HG03565 (cell line): ENCODE measurements around the gene DLEC1.

Experiments used
- ATAC-seq: cut with Tn5 transposase; IDR thresholded peaks from one replicate; pipeline ENCODE4 v1.9.1; 2021; ENCODE audit warnings: mild to moderate bottlenecking, moderate library complexity; ENCODE audit not compliant: unreplicated experiment

Gene DLEC1

GRCh38 chr3:38000965-38001455 lies 38.0 kb upstream of the DLEC1 start:
- no peak for ATAC-seq

DNA sequence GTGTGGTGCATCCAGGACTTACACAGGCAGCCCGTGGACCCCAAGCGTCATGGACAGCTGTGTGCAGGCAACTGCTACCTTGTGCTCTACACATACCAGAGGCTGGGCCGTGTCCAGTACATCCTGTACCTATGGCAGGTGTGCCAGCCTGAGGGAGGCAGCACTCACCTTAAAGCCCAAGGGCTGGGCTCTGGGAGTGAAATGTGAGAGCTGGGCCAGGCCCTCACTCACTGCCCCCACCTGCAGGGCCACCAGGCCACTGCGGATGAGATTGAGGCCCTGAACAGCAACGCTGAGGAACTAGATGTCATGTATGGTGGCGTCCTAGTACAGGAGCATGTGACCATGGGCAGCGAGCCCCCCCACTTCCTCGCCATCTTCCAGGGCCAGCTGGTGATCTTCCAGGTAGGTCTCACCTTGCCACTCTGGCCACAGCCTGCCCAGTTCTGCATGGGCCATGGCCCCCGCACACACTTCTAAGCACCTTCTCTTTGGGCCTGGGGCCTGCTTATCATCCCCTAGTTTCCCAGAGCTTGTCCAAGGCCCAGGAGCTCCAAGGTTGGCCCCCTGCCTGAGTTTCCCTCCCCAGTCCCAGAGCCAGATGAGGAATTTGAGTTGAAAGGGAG lies 37.4 kb upstream of the DLEC1 start:
- ATAC-seq = no peak

GRCh38 chr3:38002291-38002876 lies 36.6 kb upstream of the DLEC1 start:
- ATAC-seq = no peak

- no peak for ATAC-seq
Observed at GRCh38 chr3:38002940-38003339, 36.1 kb upstream of the DLEC1 start.

DNA sequence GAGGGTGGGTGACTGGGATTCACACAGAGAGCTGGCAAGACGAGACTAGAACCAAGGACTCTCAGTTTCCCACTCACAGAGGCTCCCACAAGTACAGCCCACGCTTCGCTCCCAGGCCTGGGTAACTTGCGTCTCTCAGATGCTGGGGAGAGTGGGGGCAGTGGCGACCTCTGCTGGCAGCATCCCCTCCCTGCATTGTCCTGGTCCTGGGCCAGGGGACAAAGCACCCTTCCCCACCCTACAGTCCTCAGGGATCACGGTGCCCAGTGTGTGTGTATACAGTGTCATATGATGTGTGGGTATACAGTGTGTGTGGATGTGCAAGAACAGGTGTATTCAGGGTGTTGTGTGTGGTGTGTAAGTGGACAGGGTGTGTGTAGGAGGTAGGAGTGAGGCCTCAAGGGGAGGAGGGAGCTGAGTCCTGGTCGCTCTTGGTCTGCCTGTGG lies 35.6 kb upstream of the DLEC1 start:
- ATAC-seq = peak; percentile 30

DNA sequence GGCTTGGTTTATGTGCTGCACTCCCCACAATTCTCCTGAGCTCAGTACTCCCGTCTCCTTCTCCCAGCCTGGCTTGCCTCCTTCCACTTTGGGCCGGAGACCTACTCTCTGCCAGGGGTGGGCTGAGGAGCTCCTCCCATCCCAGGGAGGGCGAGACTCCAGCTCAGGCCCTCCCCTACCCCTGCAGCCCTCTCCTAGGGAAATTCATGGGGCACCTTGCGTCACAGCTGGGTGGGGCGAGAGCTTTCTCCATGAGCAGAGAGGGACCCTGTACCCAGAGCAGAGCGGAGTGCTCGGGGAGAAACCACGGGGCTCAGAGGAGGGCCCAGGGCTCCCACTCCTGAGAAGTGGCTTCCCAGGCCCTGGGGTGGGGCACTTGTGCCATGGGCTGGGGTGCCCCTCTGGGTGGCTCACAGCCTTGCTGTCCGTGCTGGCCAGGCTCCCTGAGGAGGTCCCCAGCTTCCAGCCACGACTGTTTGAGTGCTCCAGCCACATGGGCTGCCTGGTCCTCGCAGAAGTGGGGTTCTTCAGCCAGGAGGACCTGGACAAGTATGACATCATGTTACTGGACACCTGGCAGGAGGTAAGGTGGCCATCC lies 35.1 kb upstream of the DLEC1 start:
- ATAC-seq = no peak

DNA sequence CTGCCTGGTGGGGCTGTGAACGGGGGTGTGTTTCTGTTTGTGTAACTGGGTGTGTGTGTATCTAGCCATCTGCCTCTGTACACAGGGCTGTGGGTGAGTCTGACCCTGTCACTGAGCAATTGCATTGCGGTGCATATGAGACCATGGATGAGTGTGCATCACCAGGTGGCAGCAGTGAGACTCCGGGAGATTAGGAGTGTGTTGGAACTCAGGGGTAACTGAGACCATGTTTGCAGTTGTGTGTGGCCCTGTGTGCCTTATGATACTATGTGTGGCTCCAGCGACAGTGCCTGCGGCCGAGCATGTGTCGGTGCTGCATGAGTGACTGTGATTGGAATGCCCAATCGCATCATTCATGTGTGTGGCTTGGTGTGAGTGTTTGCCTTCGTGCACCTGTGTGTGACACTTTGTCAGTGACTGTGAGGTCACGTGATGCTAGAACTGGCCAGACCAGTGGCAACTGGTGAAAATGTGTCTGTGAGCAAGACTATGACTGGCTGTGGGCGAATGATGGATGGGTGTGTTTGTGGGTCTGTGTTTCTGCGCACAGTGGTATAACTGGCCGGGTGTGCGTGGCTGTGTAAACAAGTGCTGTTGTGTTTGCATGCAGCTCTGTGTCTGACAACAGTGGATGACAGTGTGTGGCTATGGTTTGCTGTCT lies 34.5 kb upstream of the DLEC1 start:
- peak; percentile 44 for ATAC-seq

DNA sequence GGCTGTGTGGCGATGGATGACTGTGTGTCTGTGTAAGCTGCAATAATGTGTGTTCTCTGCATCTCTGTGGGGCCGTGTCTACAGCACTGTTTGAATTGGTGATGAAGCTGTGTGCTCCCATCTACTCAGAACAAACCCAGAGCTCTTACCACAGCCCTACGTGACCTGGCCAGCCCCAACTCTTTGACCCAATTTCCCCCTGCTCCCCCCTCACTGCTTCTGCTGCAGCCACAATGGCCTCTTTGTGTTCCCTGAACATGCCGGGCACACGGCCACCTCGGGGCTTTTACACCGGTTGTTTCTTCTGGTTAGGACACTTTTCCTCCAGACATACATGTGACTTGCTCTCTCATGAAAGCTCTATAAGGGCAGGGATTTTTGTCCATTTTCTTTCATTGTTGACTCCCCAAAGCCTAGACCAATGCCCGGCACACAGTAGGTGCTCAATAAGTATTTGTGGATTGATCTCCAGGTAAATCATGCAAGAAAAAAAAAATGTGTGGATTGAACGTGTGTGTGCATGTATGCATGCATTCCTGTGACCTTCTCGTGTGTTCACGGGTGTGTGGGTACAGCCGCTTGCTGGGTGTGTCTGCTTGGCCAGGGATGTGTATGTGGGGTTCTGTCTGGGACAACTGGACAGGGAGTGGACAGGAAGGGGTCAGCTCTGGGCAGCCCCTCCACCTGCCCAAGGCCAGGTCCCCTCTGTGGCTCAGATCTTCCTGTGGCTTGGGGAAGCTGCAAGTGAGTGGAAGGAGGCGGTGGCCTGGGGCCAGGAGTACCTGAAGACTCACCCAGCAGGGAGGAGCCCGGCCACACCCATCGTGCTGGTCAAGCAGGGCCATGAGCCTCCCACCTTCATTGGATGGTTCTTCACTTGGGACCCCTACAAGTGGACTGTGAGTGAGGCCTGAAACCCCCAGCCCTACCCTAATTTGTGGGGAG lies 33.7 kb upstream of the DLEC1 start:
- ATAC-seq = no peak

DNA sequence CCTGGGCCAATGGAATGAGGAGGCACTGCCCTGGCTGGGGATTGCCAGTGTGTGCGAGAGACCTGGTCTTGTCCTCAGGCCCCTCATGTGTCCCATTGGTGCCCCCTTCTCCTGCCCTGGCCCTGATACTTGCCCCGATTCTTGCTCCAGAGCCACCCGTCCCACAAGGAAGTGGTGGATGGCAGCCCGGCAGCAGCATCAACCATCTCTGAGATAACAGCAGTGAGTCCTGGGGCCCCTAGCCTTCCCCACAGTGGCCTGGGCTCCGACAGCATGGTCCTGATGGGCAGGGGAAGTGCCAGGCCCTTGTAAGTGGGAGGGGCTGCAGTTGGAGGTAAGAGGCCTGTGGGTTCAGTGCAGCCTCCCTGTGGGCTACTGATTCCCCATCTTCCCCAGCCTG lies 33.0 kb upstream of the DLEC1 start:
- ATAC-seq = no peak

DNA sequence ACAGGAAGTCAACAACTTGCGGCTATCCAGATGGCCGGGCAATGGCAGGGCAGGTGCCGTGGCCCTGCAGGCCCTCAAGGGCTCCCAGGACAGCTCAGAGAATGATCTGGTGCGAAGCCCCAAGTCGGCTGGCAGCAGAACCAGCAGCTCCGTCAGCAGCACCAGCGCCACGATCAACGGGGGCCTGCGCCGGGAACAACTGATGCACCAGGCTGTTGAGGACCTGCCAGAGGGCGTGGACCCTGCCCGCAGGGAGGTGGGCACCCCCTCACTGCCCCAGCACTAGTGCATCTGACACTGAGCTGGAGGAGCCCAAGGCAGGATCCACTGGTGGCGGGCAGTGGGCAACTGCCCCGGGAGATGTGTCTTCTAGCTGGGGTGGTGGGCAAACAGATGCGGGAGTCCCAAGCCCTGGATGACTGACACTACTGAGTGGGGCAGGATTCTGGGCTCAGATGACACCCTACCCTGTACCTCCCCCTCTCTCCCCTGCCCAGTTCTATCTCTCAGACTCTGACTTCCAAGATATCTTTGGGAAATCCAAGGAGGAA lies 32.5 kb upstream of the DLEC1 start:
- ATAC-seq = no peak

- ATAC-seq = no peak
Observed at GRCh38 chr3:38007754-38008090, 31.3 kb upstream of the DLEC1 start.

DNA sequence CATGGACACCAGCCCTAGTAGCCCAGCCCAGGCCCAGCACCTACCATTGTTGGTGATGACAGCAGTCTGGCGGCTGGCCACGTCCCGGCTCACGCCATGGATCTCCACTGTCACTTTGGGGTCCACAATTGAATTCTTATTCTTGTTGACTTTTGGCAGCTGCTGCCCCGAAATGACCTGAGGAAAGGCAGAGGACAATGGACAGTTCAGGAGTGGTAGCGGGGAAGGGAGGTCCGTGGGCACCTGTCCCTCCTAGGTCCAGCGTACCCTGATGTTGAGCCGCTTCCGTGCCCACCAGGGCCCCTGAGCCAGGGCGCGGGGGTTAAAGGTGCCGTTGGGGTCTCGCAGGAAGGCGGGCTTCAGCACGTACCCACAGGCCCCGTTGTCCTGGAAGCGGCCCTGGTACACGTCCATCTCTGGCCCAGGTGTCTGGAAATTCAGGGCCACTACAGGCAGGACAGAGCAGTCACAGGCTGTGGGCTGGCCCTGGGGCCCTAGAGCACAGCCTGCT lies 30.8 kb upstream of the DLEC1 start:
- ATAC-seq = no peak

GRCh38 chr3:38008971-38009580 lies 29.9 kb upstream of the DLEC1 start:
- ATAC-seq = no peak

GRCh38 chr3:38009807-38010591 lies 29.0 kb upstream of the DLEC1 start:
- ATAC-seq = no peak

- no peak for ATAC-seq
Observed at GRCh38 chr3:38011111-38011510, 27.9 kb upstream of the DLEC1 start.

- ATAC-seq = no peak
Observed at GRCh38 chr3:38015485-38015884, 23.5 kb upstream of the DLEC1 start.

GRCh38 chr3:38015984-38016383 lies 23.0 kb upstream of the DLEC1 start:
- no peak for ATAC-seq

DNA sequence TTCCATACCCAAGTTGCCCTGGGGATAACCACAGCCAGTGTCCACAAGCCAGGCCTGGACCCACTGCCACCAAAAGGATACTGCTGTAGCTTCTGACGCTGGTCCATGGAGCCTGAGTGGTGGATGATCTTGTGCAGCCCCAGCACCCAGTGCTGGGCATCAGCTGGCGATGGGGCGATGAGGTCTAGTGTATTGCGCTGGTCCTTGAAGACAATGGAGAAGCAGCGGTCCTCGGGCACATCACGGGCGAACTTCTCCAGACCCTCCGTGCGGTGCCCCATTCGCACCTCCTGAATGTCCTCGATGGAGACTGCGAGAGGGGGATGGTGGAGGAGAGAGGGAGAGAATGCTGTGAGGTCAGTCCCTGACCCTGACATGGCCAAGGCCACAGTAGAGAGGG lies 22.6 kb upstream of the DLEC1 start:
- ATAC-seq = no peak

- no peak for ATAC-seq
Observed at GRCh38 chr3:38016847-38017444, 22.1 kb upstream of the DLEC1 start.
